Islet precursor cell (in vitro differentiated cells): ENCODE data around the gene SETD1A.

Source experiments
- DNase-seq: peaks from one replicate; pipeline ENCODE4 v3.0.0-alpha.2; 2018

Gene SETD1A

DNA sequence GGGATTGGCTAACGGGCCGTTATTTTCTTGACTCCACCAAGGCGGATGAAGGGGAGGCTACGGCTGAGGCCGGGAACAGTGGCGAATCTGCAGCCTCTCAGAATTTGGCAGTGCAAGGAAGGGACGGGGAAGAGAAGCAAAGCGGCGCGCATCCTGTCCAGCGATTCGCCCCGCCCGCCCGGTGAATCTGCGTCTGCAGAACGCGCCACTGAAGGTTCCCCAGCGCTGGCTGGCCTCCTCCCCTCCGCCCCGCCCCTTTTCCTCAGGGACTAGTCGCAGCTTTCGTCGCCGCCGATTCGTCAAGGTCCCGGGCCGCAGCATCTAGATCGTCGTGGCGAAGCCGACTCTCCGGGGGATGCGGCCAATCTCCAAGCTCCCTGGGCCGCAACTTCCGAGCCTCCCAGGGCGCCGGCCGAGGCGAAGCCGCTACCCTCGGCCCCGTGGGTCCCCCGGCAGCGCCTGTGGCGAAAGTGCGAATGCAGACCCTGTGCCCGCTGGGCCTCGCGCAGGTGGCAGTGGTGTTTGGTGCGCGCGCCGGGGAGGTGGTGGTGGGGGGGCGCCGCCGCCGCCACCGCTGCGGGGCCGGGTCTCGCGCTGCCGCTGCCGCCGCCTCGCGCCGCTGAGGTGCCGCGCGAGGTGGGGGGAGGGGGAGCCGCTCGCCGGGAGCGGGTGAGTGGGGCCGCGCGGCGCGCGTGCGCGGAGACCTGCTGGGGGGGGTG, at the start of gene SETD1A:
SETD1A (plus strand) TSS at position 299 of the 719 bp plus-strand sequence. CDS start 978 bp downstream, outside the sequence.
- peak; percentile 96 for DNase-seq

DNA sequence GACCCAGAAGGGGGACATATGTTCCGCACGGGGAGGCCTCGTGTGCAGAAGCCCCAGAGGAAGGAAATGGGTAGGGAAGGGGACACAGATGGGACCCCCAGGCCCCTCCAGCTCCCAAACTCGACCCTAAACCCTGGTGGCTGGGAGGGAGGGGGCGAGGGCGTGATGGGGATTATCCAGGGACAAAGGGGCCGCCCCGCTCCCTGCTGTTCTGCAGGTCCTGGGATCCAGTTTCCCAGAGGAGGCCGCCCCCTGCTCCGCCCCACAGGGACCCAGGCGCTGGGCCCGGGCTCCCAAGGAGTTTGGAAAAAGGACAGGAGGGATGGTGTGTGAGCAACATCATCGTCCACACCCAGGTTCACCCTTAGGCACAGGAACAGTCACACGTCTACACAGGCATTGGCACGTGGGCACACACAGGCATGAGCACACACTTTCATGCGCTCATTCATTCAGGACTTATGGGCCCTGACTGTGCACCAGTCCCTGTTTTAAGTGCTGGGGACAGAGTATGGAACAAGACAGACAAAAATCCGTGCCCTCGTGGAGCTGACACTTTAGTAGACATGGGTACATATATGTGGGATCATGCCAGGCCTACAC, 47.0 kb upstream of the SETD1A start:
- DNase-seq = no peak

DNA sequence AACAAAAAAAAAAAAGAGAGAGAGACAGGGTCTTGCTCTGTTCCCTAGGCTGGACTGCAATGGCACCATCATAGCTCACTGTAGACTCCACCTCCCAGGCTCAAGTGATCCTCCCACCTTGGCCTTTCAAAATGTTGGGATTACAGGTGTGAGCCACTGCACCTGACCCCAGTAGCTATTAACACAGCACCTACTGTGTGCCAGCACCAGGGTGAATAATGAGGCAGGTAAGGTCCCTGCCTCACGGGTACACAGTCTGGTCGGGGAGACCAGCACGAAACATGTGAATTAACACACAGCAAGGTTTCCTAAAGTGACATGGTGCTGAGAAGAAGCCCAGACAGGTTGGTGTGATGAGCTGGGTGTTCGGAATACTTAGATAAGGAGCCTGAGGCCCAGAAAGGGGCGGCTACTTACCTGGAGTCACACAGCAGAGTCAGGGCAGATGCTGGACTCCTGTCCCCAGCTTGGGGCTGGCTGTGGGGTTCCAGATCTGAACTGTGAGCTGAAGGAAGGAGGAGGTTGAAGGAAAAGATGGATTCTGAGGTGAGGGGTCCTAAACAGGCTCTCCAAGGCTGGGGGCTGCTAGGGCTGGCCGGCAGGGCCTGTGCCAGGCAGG, 44.7 kb upstream of the SETD1A start:
- DNase-seq = no peak

DNA sequence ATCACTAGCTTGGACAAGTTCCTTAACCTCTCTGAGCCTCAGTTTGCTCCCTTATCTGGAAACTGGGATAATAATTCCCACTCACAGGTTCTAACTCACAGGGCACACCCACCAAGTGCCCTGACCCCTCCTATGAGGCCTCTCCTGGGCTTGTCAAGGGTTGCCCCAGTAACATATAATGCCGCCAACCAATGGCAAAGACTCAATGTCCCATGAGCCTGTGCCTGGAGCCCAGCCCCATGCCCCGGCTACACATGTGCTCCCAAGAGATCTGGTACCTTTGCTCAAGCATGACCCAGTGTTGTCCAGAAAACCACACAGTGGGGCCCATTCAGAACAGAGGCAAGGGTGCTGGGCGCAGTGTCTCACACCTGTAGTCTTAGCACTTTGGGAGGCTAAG, 42.7 kb upstream of the SETD1A start:
- no peak for DNase-seq

DNA sequence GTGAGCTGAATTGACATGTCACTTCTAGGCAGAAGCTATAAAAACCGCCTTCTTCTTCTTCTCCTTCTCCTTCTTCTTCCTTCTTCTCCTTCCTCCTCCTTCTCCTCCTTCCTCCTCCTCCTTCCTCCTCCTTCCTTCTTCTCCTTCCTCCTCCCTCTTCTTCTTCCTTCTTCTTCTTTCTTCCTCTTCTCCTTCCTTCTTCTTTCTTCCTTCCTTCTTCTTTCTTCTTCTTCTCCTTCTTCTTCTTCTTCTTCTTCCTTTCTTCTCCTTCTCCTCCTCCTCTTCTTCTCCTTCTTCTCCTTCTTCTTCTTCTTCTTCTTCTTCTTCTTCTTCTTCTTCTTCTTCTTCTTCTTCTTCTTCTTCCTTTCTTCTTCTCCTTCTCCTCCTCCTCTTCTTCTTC, 38.9 kb upstream of the SETD1A start:
- no peak for DNase-seq

DNA sequence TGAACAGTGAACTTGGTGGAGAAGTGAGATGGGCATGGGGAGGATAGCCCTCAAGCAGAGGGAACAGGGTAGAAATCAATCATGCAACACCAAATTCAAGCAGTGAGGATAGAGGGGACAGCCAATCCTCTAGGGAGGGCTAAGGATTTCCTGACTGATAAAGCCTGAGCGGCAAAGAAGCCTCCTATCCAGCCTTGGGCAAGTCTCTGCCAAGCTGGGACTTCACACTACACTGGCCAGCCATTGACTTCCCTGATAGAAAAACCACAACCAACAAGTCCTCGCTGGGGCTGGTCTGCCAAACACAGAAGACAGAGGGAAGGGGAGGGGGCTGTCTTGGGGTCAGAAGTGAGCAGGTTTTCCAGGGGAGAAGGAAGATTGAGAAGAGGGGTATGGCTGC, 36.7 kb upstream of the SETD1A start:
- no peak for DNase-seq

DNA sequence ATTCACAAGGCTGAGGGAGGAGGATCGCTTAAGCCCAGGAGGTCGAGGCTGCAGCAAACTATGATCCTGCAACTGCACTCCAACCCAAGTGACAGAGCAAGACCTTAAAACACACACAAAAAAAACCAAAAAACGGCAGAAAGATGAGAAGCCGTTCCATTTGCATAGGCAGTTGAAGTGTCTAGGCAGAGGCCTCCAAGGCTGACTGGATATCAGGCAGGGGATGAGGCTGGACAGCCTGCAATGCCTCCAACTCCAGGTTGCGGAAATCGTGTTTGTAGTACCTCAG, 36.2 kb upstream of the SETD1A start:
- no peak for DNase-seq

DNA sequence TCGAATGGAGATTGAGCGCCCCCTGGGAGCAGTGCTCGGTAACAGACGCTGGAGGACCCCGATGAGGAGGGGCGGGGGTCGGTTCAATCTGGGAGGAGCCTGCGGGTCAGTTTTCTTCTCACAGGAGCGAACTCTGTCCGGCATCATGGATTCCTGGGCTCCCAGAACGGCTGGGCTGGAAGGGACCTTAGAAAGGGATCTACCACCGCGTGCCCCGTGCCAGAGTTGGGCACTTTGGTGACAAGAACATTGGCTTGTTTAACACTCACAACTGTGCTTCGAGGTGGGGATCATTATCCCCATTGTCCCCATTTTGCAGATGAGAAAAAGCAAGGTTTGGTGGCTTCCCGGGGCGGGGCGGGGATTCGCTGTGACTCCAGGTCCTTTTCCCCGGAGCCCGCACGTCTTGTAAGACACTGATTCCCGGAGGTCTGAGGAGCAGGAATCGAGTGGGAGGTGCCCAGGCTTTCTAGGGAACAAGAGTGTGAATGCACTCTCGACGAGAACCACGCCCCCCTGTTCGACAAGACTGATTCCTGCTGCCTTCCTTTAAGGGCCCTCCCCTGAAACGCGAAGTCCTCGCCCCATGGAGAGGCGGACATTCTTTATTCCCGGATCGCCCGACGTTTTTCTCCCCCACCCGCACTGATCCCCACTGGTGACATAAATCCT, 35.7 kb upstream of the SETD1A start:
- peak; percentile 97 for DNase-seq

DNA sequence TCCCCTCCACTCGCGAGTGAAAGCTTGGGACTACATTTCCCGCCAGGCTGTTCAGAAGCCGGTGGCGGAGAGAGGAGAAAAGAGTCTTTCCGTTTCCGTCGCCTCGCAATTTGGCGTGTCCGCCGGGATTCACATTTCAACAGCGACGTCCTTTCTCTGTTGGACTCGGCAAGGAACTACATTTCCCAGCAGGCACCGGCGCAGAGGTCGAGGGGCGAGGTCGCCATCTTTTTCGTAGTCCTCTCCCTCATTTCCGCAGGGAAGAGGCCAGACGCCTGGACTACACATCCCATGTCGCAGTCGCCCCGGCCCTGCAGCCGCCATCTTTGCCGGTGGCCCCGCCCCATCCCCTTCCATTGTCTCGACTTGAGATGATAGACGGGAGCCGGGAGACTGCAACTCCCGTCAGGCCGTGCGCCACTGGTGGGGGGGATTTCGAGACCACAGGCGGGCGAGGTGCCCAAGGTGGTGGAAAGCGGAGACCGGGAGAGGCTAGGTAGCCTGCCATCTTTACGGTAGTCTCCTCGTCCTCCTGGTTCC, 35.1 kb upstream of the SETD1A start:
- DNase-seq = peak; percentile 100

DNA sequence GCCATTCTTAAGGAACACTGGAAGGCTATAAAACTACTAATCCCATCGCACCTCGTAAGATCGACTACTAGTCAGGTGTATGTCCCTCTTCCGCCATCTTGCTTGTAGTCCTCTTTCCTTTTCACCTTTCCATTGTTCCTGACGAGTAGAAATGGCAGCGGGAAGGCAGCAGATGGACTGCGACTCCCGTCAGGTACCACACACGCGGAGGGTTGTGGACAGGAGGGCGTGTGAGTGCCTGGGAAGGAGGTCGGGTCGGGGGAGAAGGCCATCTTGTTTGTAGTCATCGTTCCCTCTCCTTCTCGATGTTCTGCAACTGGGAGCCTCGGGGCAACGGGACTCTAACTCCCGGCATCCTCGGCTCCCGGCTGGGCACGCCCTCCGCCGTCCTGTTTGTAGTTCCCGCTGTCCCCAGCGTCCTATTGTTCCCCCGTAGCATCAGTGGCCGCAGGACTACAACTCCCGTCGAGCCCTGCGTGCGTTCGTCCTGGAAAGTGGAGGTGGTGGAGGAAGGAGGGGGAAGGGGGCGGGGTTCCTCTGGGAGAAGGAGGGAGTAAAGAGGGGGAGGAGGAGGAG, 34.5 kb upstream of the SETD1A start:
- DNase-seq = peak; percentile 100

DNA sequence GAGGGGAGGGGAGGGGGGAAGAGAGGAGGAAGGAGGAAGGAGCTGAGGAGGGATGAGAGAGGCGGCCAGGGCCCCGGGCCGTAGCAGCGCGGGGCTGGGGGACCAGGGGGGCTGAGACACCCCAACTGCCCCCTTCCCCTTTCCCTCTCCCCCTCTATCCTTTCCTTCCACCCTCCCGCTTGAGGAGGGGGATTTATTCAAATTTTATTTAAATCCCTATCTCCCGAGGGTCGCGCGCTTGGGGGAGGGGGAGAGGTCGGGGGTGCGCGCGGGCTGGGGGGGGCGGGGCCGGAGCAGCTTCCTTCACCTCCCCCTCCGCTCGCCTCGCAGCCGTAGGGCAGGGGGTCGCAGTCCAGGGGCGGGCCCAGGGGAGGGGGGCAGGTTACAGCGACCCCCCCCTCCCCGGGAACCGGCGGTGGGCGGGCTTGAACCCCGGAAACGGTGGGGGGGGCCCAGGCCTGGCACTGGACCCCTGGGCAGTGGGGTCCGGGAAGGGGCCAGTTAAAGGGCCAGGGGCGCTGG, 33.9 kb upstream of the SETD1A start, which contains the start of gene FBXL19:
FBXL19 (plus strand) TSS at position 19 of the 522 bp plus-strand sequence. CDS start 2,183 bp downstream, outside the sequence.
- DNase-seq = no peak

DNA sequence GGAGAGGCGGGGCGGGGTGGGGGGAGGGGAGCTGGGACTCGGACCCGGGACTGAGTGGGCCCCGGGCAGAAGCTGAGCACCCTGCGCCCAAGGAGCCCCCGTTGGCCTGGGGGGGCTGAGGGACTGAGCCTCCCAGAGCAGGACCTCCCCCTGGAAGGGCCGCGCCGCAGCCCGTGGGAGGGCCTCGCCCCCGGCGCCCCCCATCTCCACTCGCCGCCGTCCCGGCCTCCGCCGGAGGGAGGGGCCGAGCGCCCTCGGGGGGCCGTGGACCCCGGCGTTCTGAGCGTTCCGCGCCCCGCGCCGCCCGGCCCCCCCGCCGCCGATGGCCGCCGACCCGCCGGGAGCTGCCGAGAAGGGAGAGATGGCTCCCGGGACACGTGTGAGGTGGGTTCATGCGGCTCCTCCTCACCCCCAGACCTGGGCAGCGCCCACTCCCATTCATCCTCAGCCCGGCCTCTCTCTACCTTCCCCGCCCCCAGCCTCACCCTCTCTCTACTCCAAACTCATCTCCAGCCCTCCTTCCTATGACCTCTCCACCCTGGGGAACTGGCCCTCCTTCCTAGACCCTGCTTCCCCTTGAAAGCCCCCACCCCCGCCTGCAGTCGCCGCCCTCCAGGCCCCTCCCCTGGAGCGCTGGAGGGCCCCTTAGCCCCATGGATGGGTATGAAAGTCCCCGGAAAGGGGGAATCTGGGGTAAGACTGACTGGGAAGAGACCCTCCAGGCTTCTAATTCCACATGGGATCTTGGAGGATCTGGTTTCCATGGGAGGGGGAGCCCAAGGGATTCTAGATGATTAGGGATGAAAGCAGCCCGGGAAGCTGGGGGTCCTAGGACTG, 33.3 kb upstream of the SETD1A start:
- peak; percentile 71 for DNase-seq

DNA sequence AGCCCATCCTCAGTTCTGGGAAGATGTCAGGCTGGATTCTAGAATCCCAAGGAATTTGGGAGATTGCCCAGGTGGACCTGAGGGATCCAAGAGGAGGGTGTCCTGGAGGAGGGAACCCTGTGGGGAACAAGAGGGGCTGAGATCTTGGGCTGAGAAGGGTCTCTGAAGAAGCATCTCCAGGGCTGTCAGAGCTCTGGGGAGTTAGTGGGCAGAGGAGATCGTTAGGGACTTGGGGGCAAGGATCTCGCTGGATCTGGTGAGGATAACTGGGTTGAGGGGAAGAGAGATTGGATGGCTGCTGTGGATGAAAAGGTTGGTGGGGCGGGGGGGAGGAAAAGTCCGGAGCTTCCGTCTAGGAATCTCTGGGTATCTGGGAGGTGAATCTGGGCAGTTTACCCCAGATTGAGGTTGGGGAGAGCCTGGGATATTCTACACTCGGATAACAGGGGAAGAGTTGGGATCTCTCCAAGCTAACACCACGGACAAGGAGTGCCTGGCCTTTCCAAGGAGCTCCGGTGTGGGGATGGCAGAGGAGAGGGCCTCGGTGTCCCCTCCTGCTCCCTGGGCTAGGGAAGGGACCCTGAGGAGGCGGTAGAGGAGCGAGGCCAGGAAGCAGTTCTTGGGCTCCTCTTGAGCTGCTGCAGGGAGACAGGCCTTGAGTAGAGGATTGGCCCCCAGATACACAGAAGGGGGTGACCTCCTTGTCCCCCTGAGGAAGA, 32.5 kb upstream of the SETD1A start:
- no peak for DNase-seq

DNA sequence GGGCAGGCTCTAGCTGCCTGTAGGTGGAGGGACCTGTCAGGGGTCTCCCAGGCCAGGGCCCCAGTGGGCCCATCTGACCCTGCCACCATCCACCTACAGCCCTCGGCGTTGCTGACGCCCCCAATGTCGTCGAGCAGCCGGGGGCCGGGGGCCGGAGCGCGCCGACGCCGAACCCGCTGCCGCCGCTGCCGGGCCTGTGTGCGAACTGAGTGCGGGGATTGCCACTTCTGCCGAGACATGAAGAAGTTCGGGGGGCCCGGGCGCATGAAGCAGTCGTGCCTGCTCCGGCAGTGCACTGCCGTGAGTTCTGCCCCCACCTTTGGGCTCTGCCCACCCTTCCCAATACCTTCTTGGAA, 31.9 kb upstream of the SETD1A start:
- DNase-seq = no peak

DNA sequence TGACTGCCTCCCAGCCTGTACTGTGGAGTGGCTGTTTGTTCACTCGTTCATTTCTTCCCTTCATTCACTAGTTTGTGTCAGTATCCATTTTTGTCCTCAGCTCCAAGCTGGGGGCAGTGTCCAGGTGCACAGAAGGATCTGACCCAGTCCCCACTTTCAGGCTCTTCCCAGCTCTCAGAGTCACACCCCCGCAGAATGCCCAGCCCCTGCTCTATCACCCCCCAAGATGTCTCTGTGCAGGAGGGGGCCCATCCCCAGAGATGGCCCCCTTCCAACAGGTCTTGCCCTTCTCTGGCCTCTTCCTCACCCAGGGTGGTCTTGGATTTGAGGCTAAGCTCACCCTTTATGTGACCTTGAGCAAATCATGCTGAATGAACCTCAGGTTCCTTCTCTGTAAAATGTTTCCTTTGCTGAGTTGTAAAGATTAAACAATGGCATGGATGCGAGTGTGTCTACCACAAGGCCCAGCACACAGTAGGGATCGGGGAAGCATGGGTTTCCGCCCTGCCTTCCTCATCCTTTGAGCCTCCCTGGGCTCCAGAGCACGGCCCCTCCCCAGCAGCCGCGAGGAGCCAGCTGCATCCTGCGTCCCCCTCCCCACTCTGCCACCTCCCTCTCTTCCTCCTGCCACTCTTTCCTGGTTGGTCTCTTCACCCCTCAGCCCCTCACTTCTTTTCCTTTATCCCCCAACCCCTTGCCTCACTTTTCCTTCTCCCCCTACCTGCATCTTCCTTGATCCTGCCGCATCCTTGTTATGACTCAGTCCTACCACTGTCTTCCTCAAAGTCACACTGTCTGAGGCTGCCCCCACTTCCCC, 31.4 kb upstream of the SETD1A start:
- no peak for DNase-seq

DNA sequence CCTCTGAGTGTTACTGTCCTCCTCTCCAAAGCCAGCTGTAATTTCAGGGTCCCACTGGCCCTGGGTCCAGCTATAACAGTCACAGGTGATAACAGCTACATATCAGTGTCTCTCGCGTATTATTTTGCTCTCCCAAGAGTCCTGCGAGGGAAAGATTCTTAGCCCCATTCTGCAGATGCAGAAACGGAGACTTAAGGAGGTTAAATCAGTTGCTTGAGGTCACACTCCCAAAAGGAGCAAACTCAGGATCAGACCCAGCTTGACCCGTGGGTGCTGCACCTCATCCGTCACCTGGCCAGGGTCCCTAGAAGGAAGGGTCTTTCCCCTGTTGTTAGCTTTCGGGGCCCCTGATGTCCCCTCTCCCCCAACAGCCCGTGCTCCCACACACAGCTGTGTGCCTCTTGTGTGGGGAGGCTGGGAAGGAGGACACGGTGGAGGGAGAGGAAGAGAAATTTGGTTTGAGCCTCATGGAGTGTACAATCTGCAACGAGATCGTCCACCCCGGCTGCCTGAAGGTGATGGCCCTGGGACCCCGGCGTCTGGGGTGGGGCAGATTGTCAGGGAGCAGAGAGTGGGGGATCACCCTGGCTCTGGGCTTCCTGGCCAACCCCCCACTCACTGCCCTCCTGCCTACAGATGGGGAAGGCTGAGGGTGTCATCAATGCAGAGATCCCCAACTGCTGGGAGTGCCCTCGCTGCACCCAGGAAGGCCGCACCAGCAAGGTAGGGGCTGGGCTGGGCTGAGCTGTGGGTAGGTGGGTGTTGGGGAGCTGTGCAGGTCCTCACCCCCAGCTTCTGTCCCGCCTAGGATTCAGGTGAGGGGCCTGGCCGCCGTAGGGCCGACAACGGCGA, 30.4 kb upstream of the SETD1A start:
- DNase-seq = no peak

DNA sequence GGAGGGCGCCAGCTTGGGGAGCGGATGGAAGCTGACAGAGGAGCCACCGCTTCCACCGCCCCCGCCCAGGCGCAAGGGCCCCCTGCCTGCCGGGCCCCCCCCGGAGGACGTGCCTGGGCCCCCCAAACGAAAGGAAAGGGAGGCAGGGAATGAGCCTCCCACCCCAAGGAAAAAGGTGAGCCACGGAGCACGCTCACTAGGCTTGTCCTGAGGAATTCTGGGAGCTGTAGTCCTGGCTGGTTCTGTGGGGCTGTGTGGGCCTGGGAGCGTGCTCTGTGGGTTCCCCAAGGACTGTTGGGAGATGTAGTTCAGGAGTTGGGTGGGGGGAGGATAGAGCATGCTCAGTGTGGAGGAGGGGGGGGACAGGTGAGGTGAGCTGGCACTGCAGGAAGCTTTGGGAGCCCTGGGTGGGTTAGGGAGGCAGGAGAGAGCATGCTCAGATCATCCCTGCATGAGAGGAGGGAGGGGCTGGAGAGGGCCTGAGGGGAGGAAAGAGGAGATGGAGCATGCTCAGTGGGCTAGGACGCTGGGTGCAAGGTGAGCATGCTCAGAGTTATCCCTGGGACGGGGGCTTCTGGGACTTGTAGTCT, 29.7 kb upstream of the SETD1A start:
- peak; percentile 96 for DNase-seq

DNA sequence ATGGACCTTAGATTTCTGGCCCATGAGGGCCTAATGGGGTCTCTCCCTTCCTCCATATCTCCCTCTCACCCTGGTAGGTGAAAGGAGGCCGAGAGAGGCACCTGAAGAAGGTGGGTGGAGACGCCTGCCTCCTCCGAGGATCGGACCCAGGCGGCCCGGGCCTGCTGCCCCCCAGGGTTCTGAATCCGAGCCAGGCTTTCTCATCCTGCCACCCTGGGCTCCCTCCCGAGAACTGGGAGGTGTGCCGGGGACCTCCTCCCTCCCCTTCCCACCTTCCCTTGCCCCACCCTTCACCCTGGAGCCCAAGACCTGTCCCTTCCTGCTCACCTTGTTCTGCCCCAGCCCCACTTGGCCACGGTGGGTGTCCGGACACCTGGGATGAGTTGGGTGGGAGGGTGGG, 29.2 kb upstream of the SETD1A start:
- DNase-seq = no peak

DNA sequence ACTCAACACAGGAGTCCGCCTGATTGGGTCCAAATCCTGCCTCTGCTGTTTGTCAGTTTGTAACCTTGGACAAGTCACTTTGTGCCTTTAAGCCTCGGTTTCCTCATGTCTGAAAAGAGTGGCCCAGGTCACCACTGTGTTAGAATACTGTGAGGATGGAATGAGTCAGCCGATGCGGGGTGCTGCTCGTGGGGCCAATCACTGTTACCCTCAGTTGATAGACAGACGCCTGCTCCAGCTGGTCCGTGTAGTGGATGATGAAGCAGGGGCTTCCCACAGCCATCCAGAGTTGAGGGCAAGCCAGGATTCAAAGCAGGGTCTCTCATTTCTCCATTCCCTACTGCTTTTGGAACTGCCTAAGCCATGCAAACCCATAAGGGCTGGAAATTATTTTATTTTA, 28.4 kb upstream of the SETD1A start:
- DNase-seq = no peak
